ENCODE data around the gene GAS1. TPM values are rescaled to one million over a fixed set of nuclear protein-coding genes. Genes with fewer than 3 reads are reported as not detected.

Gene GAS1
- total RNA-seq, 2 donors from 2014 or later = 4.8 to 6.7 TPM

GRCh38 chr9:86975606-86976005, 28.3 kb upstream of the GAS1 start:
- H3K27ac Mint-ChIP-seq = no peak overlapping the region

GRCh38 chr9:86975036-86975435, 27.7 kb upstream of the GAS1 start:
- DNase-seq = no peak
- H3K27ac Mint-ChIP-seq = no peak overlapping the region
- Histone ChIP-seq H3K27me3 (ENCODE audit: control insufficient read depth, insufficient read depth, low read length, poor library complexity, severe bottlenecking) (no peaks in the 10 kb centered on the region), H3K9me3 (ENCODE audit: control insufficient read depth, low read length) (no peaks in the 10 kb centered on the region), H3K4me3 (ENCODE audit: low read length) (no peak overlapping the region), H3K9ac (ENCODE audit: extremely low read depth, low read length, poor library complexity, severe bottlenecking) (no peak overlapping the region), H3K4me1 (ENCODE audit: control insufficient read depth, insufficient read depth, low read length) (no peaks in the 10 kb centered on the region), H3K27ac (ENCODE audit: low read depth, low read length) (no peak overlapping the region), H3K36me3 (ENCODE audit: control insufficient read depth, insufficient read depth, low read length) (no peaks in the 10 kb centered on the region)
- no peaks in the 10 kb centered on the region for H3K9me3 Mint-ChIP-seq
- no peak for TF ChIP-seq CTCF (conservative IDR thresholded peaks at IDR 0.05)
- H3K27me3 Mint-ChIP-seq (ENCODE audit: insufficient read depth) = peaks cover 22% of the 10 kb centered on the region
- whole genome bisulfite sequencing, 2 experiments (ENCODE audit: insufficient coverage in 1 of 2, insufficient read length in 1 of 2) = 92 to 100% methylated on average over 1 to 2 of the region's 2 CpGs
- H3K4me3 Mint-ChIP-seq = no peak overlapping the region
- H3K4me1 Mint-ChIP-seq = no peaks in the 10 kb centered on the region
- H3K36me3 Mint-ChIP-seq (ENCODE audit: low read depth) = no peaks in the 10 kb centered on the region

More at GRCh38 chr9:86975606-86976005, 28.3 kb upstream of the GAS1 start:
- no peaks in the 10 kb centered on the region for H3K9me3 ChIP-seq (ENCODE audit: control insufficient read depth, low read length)
- no peak for TF ChIP-seq CTCF (conservative IDR thresholded peaks at IDR 0.05)
- Mint-ChIP-seq H3K4me3 (no peak overlapping the region), H3K4me1 (no peaks in the 10 kb centered on the region), H3K36me3 (ENCODE audit: low read depth) (no peaks in the 10 kb centered on the region), H3K9me3 (no peaks in the 10 kb centered on the region), H3K27me3 (ENCODE audit: insufficient read depth) (peaks cover 22% of the 10 kb centered on the region)
- H3K4me3 ChIP-seq (ENCODE audit: low read length) = no peak overlapping the region
- DNase-seq = no peak
- no peak overlapping the region for H3K27ac ChIP-seq (ENCODE audit: low read depth, low read length)
- H3K9ac ChIP-seq (ENCODE audit: extremely low read depth, low read length, poor library complexity, severe bottlenecking) = no peak overlapping the region
- H3K4me1 ChIP-seq (ENCODE audit: control insufficient read depth, insufficient read depth, low read length) = no peaks in the 10 kb centered on the region
- no peaks in the 10 kb centered on the region for H3K36me3 ChIP-seq (ENCODE audit: control insufficient read depth, insufficient read depth, low read length)
- no peaks in the 10 kb centered on the region for H3K27me3 ChIP-seq (ENCODE audit: control insufficient read depth, insufficient read depth, low read length, poor library complexity, severe bottlenecking)

- TF ChIP-seq CTCF (conservative IDR thresholded peaks at IDR 0.05) = no peak
- Mint-ChIP-seq H3K27me3 (ENCODE audit: insufficient read depth) (peaks cover 19% of the 10 kb centered on the region), H3K9me3 (no peaks in the 10 kb centered on the region), H3K4me1 (no peaks in the 10 kb centered on the region), H3K4me3 (no peak overlapping the region), H3K36me3 (ENCODE audit: low read depth) (no peaks in the 10 kb centered on the region), H3K27ac (no peak overlapping the region)
- Histone ChIP-seq H3K27ac (ENCODE audit: low read depth, low read length) (no peak overlapping the region), H3K9ac (ENCODE audit: extremely low read depth, low read length, poor library complexity, severe bottlenecking) (no peak overlapping the region), H3K9me3 (ENCODE audit: control insufficient read depth, low read length) (no peaks in the 10 kb centered on the region), H3K27me3 (ENCODE audit: control insufficient read depth, insufficient read depth, low read length, poor library complexity, severe bottlenecking) (no peaks in the 10 kb centered on the region), H3K4me1 (ENCODE audit: control insufficient read depth, insufficient read depth, low read length) (no peaks in the 10 kb centered on the region), H3K36me3 (ENCODE audit: control insufficient read depth, insufficient read depth, low read length) (no peaks in the 10 kb centered on the region), H3K4me3 (ENCODE audit: low read length) (no peak overlapping the region)
- 87 to 88% methylated on average over 1 to 2 of the region's 2 CpGs for WGBS, 2 experiments (ENCODE audit: insufficient coverage in 1 of 2, insufficient read length in 1 of 2)
- DNase-seq = no peak
Observed at GRCh38 chr9:86974421-86974820, 27.1 kb upstream of the GAS1 start.
